A673 (cell line): ENCODE measurements around the gene CTIF. TPM values are rescaled to one million over a fixed set of nuclear protein-coding genes. Genes with fewer than 3 reads are reported as not detected.

Experiments used
- BruUV-seq: library from RNA; stranded (reverse); fragments of 400-500 nt; replicated peaks from 2 replicates; lab custom pipeline; 2021; lab: Mats Ljungman, UMichigan
- CTCF ChIA-PET: fragments of 300-600 bp; sonication (Branson Sonifier 250); formaldehyde crosslinking; loops from one replicate; lab custom pipeline; 2022; ENCODE audit warnings: antibody characterized with exemption; lab: Charles Lee
- POLR2A ChIA-PET: fragments of 300-600 bp; sonication (Branson Sonifier 250); formaldehyde crosslinking; loops from one replicate; lab custom pipeline; 2022; ENCODE audit warnings: antibody characterized with exemption; ENCODE audit not compliant: low non-redundant PET; lab: Charles Lee
- DNase-seq: peaks from one replicate; pipeline ENCODE4 v3.0.0-alpha.2; 2015; ENCODE audit warnings: low spot score
- H3K27ac ChIP-seq: fragments of 200-600 bp; sonication (generic); 2 replicates; pipeline ENCODE4 v1.5.1; 2016; ENCODE audit warnings: mixed run types, low read depth, mild to moderate bottlenecking, mixed read lengths, antibody characterized with exemption, low read length; ENCODE audit not compliant: poor library complexity, severe bottlenecking
- H3K27me3 ChIP-seq: fragments of 200-600 bp; sonication (generic); replicated peaks from 2 replicates; pipeline ENCODE4 v1.6.1; 2017; ENCODE audit warnings: mixed run types, low read depth, mild to moderate bottlenecking, mixed read lengths, antibody characterized with exemption, low read length; ENCODE audit not compliant: insufficient read depth, poor library complexity
- H3K36me3 ChIP-seq: fragments of 200-600 bp; sonication (generic); 2 replicates; pipeline ENCODE4 v1.6.1; 2016; ENCODE audit warnings: mixed run types, mild to moderate bottlenecking, mixed read lengths, antibody characterized with exemption, low read length; ENCODE audit not compliant: insufficient read depth, poor library complexity, severe bottlenecking
- H3K4me1 ChIP-seq: fragments of 200-600 bp; sonication (generic); 2 replicates; pipeline ENCODE4 v1.6.1; 2017; ENCODE audit warnings: mixed run types, mild to moderate bottlenecking, mixed read lengths, antibody characterized with exemption, low read length; ENCODE audit not compliant: insufficient read depth, poor library complexity, severe bottlenecking
- H3K4me3 ChIP-seq: fragments of 200-600 bp; sonication (generic); 2 replicates; pipeline ENCODE4 v1.5.1; 2016; ENCODE audit warnings: low read depth, mixed run types, mild to moderate bottlenecking, mixed read lengths, low read length; ENCODE audit not compliant: poor library complexity, severe bottlenecking
- H3K9me3 ChIP-seq: fragments of 200-600 bp; sonication (generic); 2 replicates; pipeline ENCODE4 v1.6.1; 2016; ENCODE audit warnings: mixed run types, low read depth, mild to moderate bottlenecking, mixed read lengths, antibody characterized with exemption, low read length; ENCODE audit not compliant: poor library complexity, severe bottlenecking
- EZH2 ChIP-seq: fragments of 200-600 bp; sonication (generic); IDR thresholded peaks from 2 replicates; pipeline ENCODE4 v1.6.1; 2017; ENCODE audit warnings: borderline replicate concordance, low read depth, mild to moderate bottlenecking, mixed read lengths, antibody characterized with exemption, low read length; ENCODE audit not compliant: poor library complexity, severe bottlenecking
- intact Hi-C: fragments of 100-400 bp; cut with micrococcal nuclease; formaldehyde crosslinking; loops from one replicate; pipeline ENCODE4 v1.10.0; 2022; ENCODE audit not compliant: unreplicated experiment
- total RNA-seq: library from RNA; stranded (reverse); gene quantifications from 2 replicates; pipeline ENCODE4 v1.2.3, GENCODE V29; 2021
- TF ChIP-seq, protein P1 (sequence below): fragments of 300-800, 200-600 bp; sonication (generic); conservative IDR thresholded peaks from 2 replicates; pipeline ENCODE4 v1.5.1; 2017; ENCODE audit warnings: low read depth, mild to moderate bottlenecking, antibody characterized with exemption, low read length, moderate library complexity, mixed read lengths

CTIF gene
- total RNA-seq, 1 experiment from 2014 or later, result 23.5 TPM

- no TSS peak for BruUV-seq
- CTCF ChIA-PET, result no interaction called here
These were observed 349.3 kb downstream of the CTIF start for GRCh38 chr18:48887905-48888772.

GRCh38 chr18:48888773-48889080 lies 349.9 kb downstream of the CTIF start:
- no peak for TF ChIP-seq EZH2
- TF ChIP-seq, protein P1, sequence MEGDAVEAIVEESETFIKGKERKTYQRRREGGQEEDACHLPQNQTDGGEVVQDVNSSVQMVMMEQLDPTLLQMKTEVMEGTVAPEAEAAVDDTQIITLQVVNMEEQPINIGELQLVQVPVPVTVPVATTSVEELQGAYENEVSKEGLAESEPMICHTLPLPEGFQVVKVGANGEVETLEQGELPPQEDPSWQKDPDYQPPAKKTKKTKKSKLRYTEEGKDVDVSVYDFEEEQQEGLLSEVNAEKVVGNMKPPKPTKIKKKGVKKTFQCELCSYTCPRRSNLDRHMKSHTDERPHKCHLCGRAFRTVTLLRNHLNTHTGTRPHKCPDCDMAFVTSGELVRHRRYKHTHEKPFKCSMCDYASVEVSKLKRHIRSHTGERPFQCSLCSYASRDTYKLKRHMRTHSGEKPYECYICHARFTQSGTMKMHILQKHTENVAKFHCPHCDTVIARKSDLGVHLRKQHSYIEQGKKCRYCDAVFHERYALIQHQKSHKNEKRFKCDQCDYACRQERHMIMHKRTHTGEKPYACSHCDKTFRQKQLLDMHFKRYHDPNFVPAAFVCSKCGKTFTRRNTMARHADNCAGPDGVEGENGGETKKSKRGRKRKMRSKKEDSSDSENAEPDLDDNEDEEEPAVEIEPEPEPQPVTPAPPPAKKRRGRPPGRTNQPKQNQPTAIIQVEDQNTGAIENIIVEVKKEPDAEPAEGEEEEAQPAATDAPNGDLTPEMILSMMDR, result no peak
- Histone ChIP-seq H3K36me3 (no peaks in the 10 kb centered on the region), H3K4me3 (no peak overlapping the region), H3K4me1 (no peaks in the 10 kb centered on the region), H3K27ac (no peak overlapping the region), H3K9me3 (no peaks in the 10 kb centered on the region), H3K27me3 (no peaks in the 10 kb centered on the region)
- no peak for DNase-seq
- ChIA-PET CTCF (no interaction called here), POLR2A (no interaction called here)
- intact Hi-C loops, result no loop called here
- no TSS peak for BruUV-seq

More at GRCh38 chr18:48887905-48888772, 349.3 kb downstream of the CTIF start:
- no peaks in the 10 kb centered on the region for H3K27me3 ChIP-seq
- H3K4me1 ChIP-seq, result no peaks in the 10 kb centered on the region
- TF ChIP-seq, protein P1, result no peak
- TF ChIP-seq EZH2, result no peak
- no peak for DNase-seq
- intact Hi-C loops, result no loop called here
- no peaks in the 10 kb centered on the region for H3K36me3 ChIP-seq
- no peaks in the 10 kb centered on the region for H3K9me3 ChIP-seq
- H3K27ac ChIP-seq, result no peak overlapping the region
- POLR2A ChIA-PET, result no interaction called here
- no peak overlapping the region for H3K4me3 ChIP-seq

- DNase-seq, result no peak
- ChIA-PET POLR2A (no interaction called here), CTCF (no interaction called here)
- Histone ChIP-seq H3K4me3 (no peak overlapping the region), H3K27me3 (no peaks in the 10 kb centered on the region), H3K4me1 (no peaks in the 10 kb centered on the region), H3K9me3 (no peaks in the 10 kb centered on the region), H3K27ac (no peak overlapping the region), H3K36me3 (no peaks in the 10 kb centered on the region)
- no peak for TF ChIP-seq EZH2
- BruUV-seq, result no TSS peak
- intact Hi-C loops, result no loop called here
These were observed 350.5 kb downstream of the CTIF start for GRCh38 chr18:48889115-48889941.
